H1 (cell line): ENCODE results near the gene NEK4. TPM values are rescaled to one million over a fixed set of nuclear protein-coding genes. Genes with fewer than 3 reads are reported as not detected.
A peak's percentile ranks its signal among the peaks of the same experiment; 100 is the strongest.

Experiments used
- CBX8 ChIP-seq: fragments of 300-800, 300-1000 bp; sonication (generic); IDR thresholded peaks from 2 replicates; pipeline ENCODE4 v1.7.1; 2016; ENCODE audit warnings: low read depth, low read length, borderline replicate concordance
- CEBPB ChIP-seq: IDR thresholded peaks from 2 replicates; pipeline ENCODE4 v1.6.1; 2012; ENCODE audit warnings: low read depth, low read length
- CREB1 ChIP-seq: IDR thresholded peaks from 2 replicates; pipeline ENCODE4 v1.6.1; 2012; ENCODE audit warnings: inconsistent platforms
- EZH2 ChIP-seq: fragments of 200-600 bp; sonication (generic); IDR thresholded peaks from 2 replicates; pipeline ENCODE4 v1.7.1; 2012; ENCODE audit warnings: low read depth, mild to moderate bottlenecking, moderate library complexity, low read length, inconsistent platforms; ENCODE audit not compliant: severe bottlenecking
- GTF2F1 ChIP-seq: IDR thresholded peaks from 2 replicates; pipeline ENCODE4 v1.6.1; 2012; ENCODE audit warnings: low read depth, low read length, improper control_type of control experiment, borderline replicate concordance
- HDAC2 ChIP-seq, 2 experiments: fragments of 300-600 bp in 1 of 2; sonication (generic) in 1 of 2; IDR thresholded peaks; 2 replicates each; pipeline ENCODE4 v1.6.1; 2011 to 2012; ENCODE audit warnings: low read depth in 2 of 2, low read length in 2 of 2, mild to moderate bottlenecking in 2 of 2, moderate library complexity in 2 of 2, borderline replicate concordance in 1 of 2, inconsistent platforms in 1 of 2
- KDM4A ChIP-seq: IDR thresholded peaks from one replicate; pipeline ENCODE4 v1.7.1; 2012; ENCODE audit warnings: low read depth, mild to moderate bottlenecking, moderate library complexity, low read length, inconsistent platforms; ENCODE audit not compliant: severe bottlenecking
- PHF8 ChIP-seq: fragments of 200-600 bp; sonication (generic); conservative IDR thresholded peaks from 2 replicates; pipeline ENCODE4 v1.7.1; 2012; ENCODE audit warnings: low read depth, mild to moderate bottlenecking, inconsistent platforms, low read length, moderate library complexity
- POLR2A ChIP-seq, 2 experiments: IDR thresholded peaks; 1 replicate in 1 of 2; 2 replicates in 1 of 2; pipeline ENCODE4 v1.6.1; 2011; ENCODE audit warnings: low read depth in 2 of 2, low read length in 2 of 2, mild to moderate bottlenecking in 2 of 2; ENCODE audit errors: control extremely low read depth in 1 of 2
- RAD21 ChIP-seq, 2 experiments: IDR thresholded peaks in 1 of 2; conservative IDR thresholded peaks in 1 of 2; 2 replicates each; pipeline ENCODE4 v1.6.1; 2011; ENCODE audit warnings: low read depth in 2 of 2, low read length in 2 of 2, improper control_type of control experiment in 1 of 2, inconsistent platforms in 1 of 2, mild to moderate bottlenecking in 1 of 2, moderate library complexity in 1 of 2
- RBBP5 ChIP-seq: IDR thresholded peaks from 2 replicates; pipeline ENCODE4 v1.7.1; 2012; ENCODE audit warnings: low read depth, mild to moderate bottlenecking, inconsistent platforms, low read length, moderate library complexity, borderline replicate concordance
- RNF2 ChIP-seq: fragments of 200-900, 300-1000 bp; sonication (generic); IDR thresholded peaks from 2 replicates; pipeline ENCODE4 v1.7.1; 2016; ENCODE audit warnings: borderline replicate concordance, low read depth, mild to moderate bottlenecking, antibody characterized with exemption, low read length; ENCODE audit not compliant: poor library complexity, severe bottlenecking; ENCODE audit errors: missing control alignments
- SIN3A ChIP-seq, 2 experiments: IDR thresholded peaks in 1 of 2; conservative IDR thresholded peaks in 1 of 2; 2 replicates each; pipeline ENCODE4 v1.6.1; 2011 to 2012; ENCODE audit warnings: low read length in 2 of 2, improper control_type of control experiment in 1 of 2, low read depth in 1 of 2, mild to moderate bottlenecking in 1 of 2
- SP1 ChIP-seq: IDR thresholded peaks from 2 replicates; pipeline ENCODE4 v1.6.1; 2011; ENCODE audit warnings: low read depth, low read length
- SUZ12 ChIP-seq: fragments of 200-600 bp; sonication (generic); IDR thresholded peaks from 2 replicates; pipeline ENCODE4 v1.6.1; 2012; ENCODE audit warnings: mild to moderate bottlenecking, inconsistent platforms, low read length, moderate library complexity, mixed read lengths
- TAF1 ChIP-seq: IDR thresholded peaks from 2 replicates; pipeline ENCODE4 v1.6.1; 2011; ENCODE audit warnings: mild to moderate bottlenecking, low read depth, low read length
- TBP ChIP-seq: IDR thresholded peaks from 2 replicates; pipeline ENCODE4 v1.6.1; 2011; ENCODE audit warnings: low read depth, low read length, improper control_type of control experiment
- TCF12 ChIP-seq: IDR thresholded peaks from 2 replicates; pipeline ENCODE4 v1.6.1; 2011; ENCODE audit warnings: low read depth, mild to moderate bottlenecking, low read length
- polyA plus RNA-seq, 7 experiments: library from polyadenylated mRNA; depleted of rRNA in 3 of 7; stranded (reverse) in 5 of 7; unstranded in 2 of 7; fragments of >200 nt in 5 of 7; fragments of 200-250 nt in 2 of 7; gene quantifications; 1 replicate in 5 of 7; 2 replicates in 1 of 7; 4 replicates in 1 of 7; pipeline versions ENCODE4 v1.2.1 to v1.2.3, GENCODE V29; 2011 to 2013; ENCODE audit warnings: missing spikeins in 2 of 7, mixed read lengths in 2 of 7
- total RNA-seq: library from RNA; stranded (reverse); fragmentation: NEBNext Ultra II Directional; extraction: Animal tissue kit (Norgen Biotek cat#: 25700); gene quantifications from 2 replicates; pipeline ENCODE4 v1.2.1, GENCODE V29; 2021
- TF ChIP-seq, protein P1 (sequence below): IDR thresholded peaks from 2 replicates; pipeline ENCODE4 v1.6.1; 2011; ENCODE audit warnings: low read length, improper control_type of control experiment
- TF ChIP-seq, protein P2 (sequence below): IDR thresholded peaks from 2 replicates; pipeline ENCODE4 v1.6.1; 2012; ENCODE audit warnings: inconsistent platforms

The NEK4 gene
- total and polyA plus RNA-seq, 2 of the 8 experiments (the other 6 are each of a cell fraction or from before 2014, with no cell fraction given) = 7.5 to 40.0 TPM

DNA sequence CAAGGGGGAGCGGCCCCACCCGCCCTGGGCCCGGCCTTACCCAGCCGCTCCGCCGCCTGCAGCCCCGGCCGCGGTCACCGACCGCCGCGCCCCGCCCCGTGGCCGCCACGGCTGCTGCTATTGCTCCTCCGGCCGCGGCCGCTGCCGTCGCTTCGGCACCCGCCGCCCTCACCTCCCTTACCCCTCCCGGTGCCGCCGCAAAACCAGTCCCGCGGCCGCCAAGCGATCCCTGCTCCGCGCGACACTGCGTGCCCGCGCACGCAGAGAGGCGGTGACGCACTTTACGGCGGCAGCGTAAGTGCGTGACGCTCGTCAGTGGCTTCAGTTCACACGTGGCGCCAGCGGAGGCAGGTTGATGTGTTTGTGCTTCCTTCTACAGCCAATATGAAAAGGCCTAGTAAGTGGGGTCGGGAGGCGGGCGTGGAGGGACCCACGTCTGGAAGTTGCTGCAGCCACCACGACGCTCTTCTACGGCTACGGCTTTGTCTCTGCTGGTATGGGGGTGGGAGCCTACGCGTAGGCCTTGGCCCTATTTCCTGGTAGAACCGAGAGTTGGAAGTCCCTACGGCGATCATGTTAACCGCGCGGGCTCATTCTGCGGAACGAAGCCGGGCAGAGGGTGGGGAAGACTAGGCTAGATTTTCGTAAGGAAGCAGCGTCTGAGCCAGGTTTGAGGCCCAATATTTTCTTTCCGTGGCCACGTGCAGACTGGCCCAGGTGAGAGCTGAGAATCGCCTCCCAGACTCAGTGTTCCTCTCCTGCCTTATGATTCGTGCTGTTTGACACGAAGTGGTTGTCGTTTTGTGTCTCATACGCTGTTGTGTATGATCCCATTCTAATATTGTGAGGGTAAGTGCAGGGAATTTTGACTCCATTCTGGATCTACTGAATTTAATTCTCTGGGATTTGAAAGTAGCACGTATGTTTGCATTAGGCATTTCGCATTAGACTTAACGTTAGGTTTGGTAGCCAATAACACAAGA lies 84.7 kb downstream of the NEK4 start, which contains the start of the genes GNL3 and PBRM1 (continued):
- TF ChIP-seq TAF1 (peak; percentile 98), RNF2 (no peak), TCF12 (no peak), KDM4A (no peak), SUZ12 (no peak; the same call in 1 of the 2 replicates), RAD21 (IDR thresholded peaks at IDR 0.05 in 1 of 2, conservative IDR thresholded peaks at IDR 0.05 in 1 of 2; ENCODE audit: low read depth in 2 of 2, low read length in 2 of 2) (no peak), CREB1 (peak; percentile 92), SP1 (no peak), SIN3A (conservative IDR thresholded peaks at IDR 0.05 in 1 of 2, IDR thresholded peaks at IDR 0.05 in 1 of 2; ENCODE audit: low read depth in 1 of 2, low read length in 2 of 2) (peak; percentile 17 to 92; a peak in 2 of 4 replicates), TBP (peak; percentile 96), CBX8 (no peak), EZH2 (no peak), CEBPB (no peak), PHF8 (peak; percentile 86), HDAC2 (IDR thresholded peaks at IDR 0.05; ENCODE audit: borderline replicate concordance in 1 of 2, low read depth in 2 of 2, low read length in 2 of 2) (peak; percentile 0 to 47; a peak in 1 of 4 replicates), RBBP5 (peak; percentile 77; the same call in 1 of the 2 replicates), GTF2F1 (no peak), POLR2A (IDR thresholded peaks at IDR 0.05; ENCODE audit: control extremely low read depth in 1 of 2, low read depth in 2 of 2, low read length in 2 of 2) (peak; percentile 93 to 98)
- TF ChIP-seq, protein P1, sequence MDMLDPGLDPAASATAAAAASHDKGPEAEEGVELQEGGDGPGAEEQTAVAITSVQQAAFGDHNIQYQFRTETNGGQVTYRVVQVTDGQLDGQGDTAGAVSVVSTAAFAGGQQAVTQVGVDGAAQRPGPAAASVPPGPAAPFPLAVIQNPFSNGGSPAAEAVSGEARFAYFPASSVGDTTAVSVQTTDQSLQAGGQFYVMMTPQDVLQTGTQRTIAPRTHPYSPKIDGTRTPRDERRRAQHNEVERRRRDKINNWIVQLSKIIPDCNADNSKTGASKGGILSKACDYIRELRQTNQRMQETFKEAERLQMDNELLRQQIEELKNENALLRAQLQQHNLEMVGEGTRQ = 0 out of 2 replicates have a peak, but pooled peaks have one; percentile 20
- TF ChIP-seq, protein P2, sequence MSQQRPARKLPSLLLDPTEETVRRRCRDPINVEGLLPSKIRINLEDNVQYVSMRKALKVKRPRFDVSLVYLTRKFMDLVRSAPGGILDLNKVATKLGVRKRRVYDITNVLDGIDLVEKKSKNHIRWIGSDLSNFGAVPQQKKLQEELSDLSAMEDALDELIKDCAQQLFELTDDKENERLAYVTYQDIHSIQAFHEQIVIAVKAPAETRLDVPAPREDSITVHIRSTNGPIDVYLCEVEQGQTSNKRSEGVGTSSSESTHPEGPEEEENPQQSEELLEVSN = peak; percentile 16; the same call in 1 of the 2 replicates
- TF ChIP-seq, all 59 proteins: peak for 18
